ENCODE measurements around the gene CHRNA7. TPM values are rescaled to one million over a fixed set of nuclear protein-coding genes. Genes with fewer than 3 reads are reported as not detected.
A peak's percentile ranks its signal among the peaks of the same experiment; 100 is the strongest.

Gene CHRNA7
- total RNA-seq, 1 donor = under 0.01 TPM

- TF ChIP-seq CTCF (IDR thresholded peaks at IDR 0.05; ENCODE audit: extremely low read depth, low read depth, low read length) = no peak
- Histone ChIP-seq H4K20me1 (ENCODE audit: insufficient read depth, low read length) (no peaks in the 10 kb centered on the region), H3K4me2 (ENCODE audit: insufficient read depth, low read length) (no peak overlapping the region)
Measured at GRCh38 chr15:32060706-32061105, 30.4 kb downstream of the CHRNA7 start.

GRCh38 chr15:32067115-32067514 is 36.8 kb downstream of the CHRNA7 start:
- Histone ChIP-seq H2AFZ (ENCODE audit: low read length) (no peak overlapping the region), H3K4me3 (ENCODE audit: insufficient read depth, low read length) (no peak overlapping the region), H3K27ac (ENCODE audit: low read depth, low read length) (no peak overlapping the region), H3K9me3 (ENCODE audit: low read depth, low read length) (peaks cover 4% of the 10 kb centered on the region), H4K20me1 (ENCODE audit: insufficient read depth, low read length) (no peaks in the 10 kb centered on the region), H3K4me1 (ENCODE audit: insufficient read depth, low read length) (no peaks in the 10 kb centered on the region), H3K79me2 (ENCODE audit: insufficient read depth, low read length) (no peaks in the 10 kb centered on the region), H3K27me3 (ENCODE audit: insufficient read depth, low read length) (no peaks in the 10 kb centered on the region), H3K4me2 (ENCODE audit: insufficient read depth, low read length) (no peak overlapping the region), H3K36me3 (ENCODE audit: insufficient read depth, low read length) (no peaks in the 10 kb centered on the region)
- TF ChIP-seq CTCF (IDR thresholded peaks at IDR 0.05; ENCODE audit: extremely low read depth, low read depth, low read length) = no peak
- DNase-seq (ENCODE audit: insufficient read length, low spot score, missing footprints) = no peak

More at GRCh38 chr15:32060706-32061105, 30.4 kb downstream of the CHRNA7 start:
- Histone ChIP-seq H3K36me3 (ENCODE audit: insufficient read depth, low read length) (no peaks in the 10 kb centered on the region), H3K27ac (ENCODE audit: low read depth, low read length) (no peak overlapping the region), H3K4me3 (ENCODE audit: insufficient read depth, low read length) (no peak overlapping the region), H3K9me3 (ENCODE audit: low read depth, low read length) (no peaks in the 10 kb centered on the region), H3K4me1 (ENCODE audit: insufficient read depth, low read length) (no peaks in the 10 kb centered on the region), H3K27me3 (ENCODE audit: insufficient read depth, low read length) (no peaks in the 10 kb centered on the region), H3K79me2 (ENCODE audit: insufficient read depth, low read length) (no peaks in the 10 kb centered on the region), H2AFZ (ENCODE audit: low read length) (no peak overlapping the region)
- peak; percentile 38 for DNase-seq (ENCODE audit: insufficient read length, low spot score, missing footprints)

- DNase-seq (ENCODE audit: insufficient read length, low spot score, missing footprints) = no peak
- H3K79me2 ChIP-seq (ENCODE audit: insufficient read depth, low read length) = no peaks in the 10 kb centered on the region
- no peaks in the 10 kb centered on the region for H3K9me3 ChIP-seq (ENCODE audit: low read depth, low read length)
- H3K27ac ChIP-seq (ENCODE audit: low read depth, low read length) = no peak overlapping the region
- no peaks in the 10 kb centered on the region for H3K4me1 ChIP-seq (ENCODE audit: insufficient read depth, low read length)
- no peak overlapping the region for H3K4me2 ChIP-seq (ENCODE audit: insufficient read depth, low read length)
- H3K4me3 ChIP-seq (ENCODE audit: insufficient read depth, low read length) = no peak overlapping the region
- no peaks in the 10 kb centered on the region for H3K36me3 ChIP-seq (ENCODE audit: insufficient read depth, low read length)
- H3K27me3 ChIP-seq (ENCODE audit: insufficient read depth, low read length) = no peaks in the 10 kb centered on the region
- TF ChIP-seq CTCF (IDR thresholded peaks at IDR 0.05; ENCODE audit: extremely low read depth, low read depth, low read length) = no peak
- no peak overlapping the region for H2AFZ ChIP-seq (ENCODE audit: low read length)
- H4K20me1 ChIP-seq (ENCODE audit: insufficient read depth, low read length) = no peaks in the 10 kb centered on the region
Measured at GRCh38 chr15:32089851-32090359, 59.6 kb downstream of the CHRNA7 start.

GRCh38 chr15:32091505-32092380 is 61.4 kb downstream of the CHRNA7 start:
- H3K36me3 ChIP-seq (ENCODE audit: insufficient read depth, low read length) = no peaks in the 10 kb centered on the region
- H3K4me1 ChIP-seq (ENCODE audit: insufficient read depth, low read length) = no peaks in the 10 kb centered on the region
- no peaks in the 10 kb centered on the region for H3K27me3 ChIP-seq (ENCODE audit: insufficient read depth, low read length)
- TF ChIP-seq CTCF (IDR thresholded peaks at IDR 0.05; ENCODE audit: extremely low read depth, low read depth, low read length) = no peak
- no peak for DNase-seq (ENCODE audit: insufficient read length, low spot score, missing footprints)
- H4K20me1 ChIP-seq (ENCODE audit: insufficient read depth, low read length) = no peaks in the 10 kb centered on the region
- no peak overlapping the region for H3K4me2 ChIP-seq (ENCODE audit: insufficient read depth, low read length)
- H3K79me2 ChIP-seq (ENCODE audit: insufficient read depth, low read length) = no peaks in the 10 kb centered on the region
- H2AFZ ChIP-seq (ENCODE audit: low read length) = no peak overlapping the region
- no peak overlapping the region for H3K4me3 ChIP-seq (ENCODE audit: insufficient read depth, low read length)
- no peaks in the 10 kb centered on the region for H3K9me3 ChIP-seq (ENCODE audit: low read depth, low read length)
- H3K27ac ChIP-seq (ENCODE audit: low read depth, low read length) = no peak overlapping the region

Data from osteoblast (primary cell).